ENCODE data around the gene WWC2. TPM values are rescaled to one million over a fixed set of nuclear protein-coding genes. Genes with fewer than 3 reads are reported as not detected.
"Not testable (repeated sequence)": the region's sequence is repeated elsewhere in the genome, so short reads cannot be mapped to it uniquely, and the experiment has no call there.

The WWC2 gene
- total RNA-seq, 6 donors from 2014 or later = 87.0 to 179 (median 121) TPM

DNA sequence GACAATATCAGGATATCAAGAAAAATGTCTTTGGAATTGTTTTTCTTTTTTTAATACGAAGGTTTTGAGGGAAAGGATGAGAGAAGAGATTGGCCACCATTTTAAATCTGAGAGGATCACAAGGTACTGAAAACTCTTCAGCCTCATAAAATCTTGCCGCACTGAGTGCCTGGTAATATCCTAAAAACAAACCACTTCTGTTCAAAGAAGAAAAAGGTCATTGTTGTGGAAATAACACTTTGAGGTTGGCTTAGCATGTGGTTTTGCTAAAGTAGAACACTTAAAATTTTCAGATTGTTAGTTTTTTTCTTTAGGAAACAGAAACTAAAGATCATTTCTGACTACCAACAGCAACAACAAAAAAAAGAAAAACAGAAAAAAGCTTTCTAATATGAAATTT is 222.0 kb downstream of the WWC2 start:
- WGBS, 2 donors = 49 to 60% methylated on average over 2 of the region's 2 CpGs
- H3K27ac ChIP-seq = no peak overlapping the region
- H3K9me3 ChIP-seq = no peaks in the 10 kb centered on the region
- no peak for DNase-seq
- H3K4me3 ChIP-seq = no peak overlapping the region
- peaks cover 0 to 4% (median 0%) of the 10 kb centered on the region in 4 donors for H3K4me1 ChIP-seq
- peaks cover 0 to 8% (median 0%) of the 10 kb centered on the region in 4 donors for H3K36me3 ChIP-seq
- no peaks in the 10 kb centered on the region for H3K27me3 ChIP-seq
- TF ChIP-seq EP300 (IDR thresholded peaks at IDR 0.05) = no peak
- no peak for TF ChIP-seq CTCF (IDR thresholded peaks at IDR 0.05)
- TF ChIP-seq POLR2A (IDR thresholded peaks at IDR 0.05) = no peak
- TF ChIP-seq POLR2AphosphoS5 (IDR thresholded peaks at IDR 0.05) = no peak
- no peak for ATAC-seq (ENCODE audit: low FRiP score in 2 of 2)

- TF ChIP-seq EP300 (IDR thresholded peaks at IDR 0.05) (no peak), CTCF (IDR thresholded peaks at IDR 0.05) (no peak), POLR2AphosphoS5 (IDR thresholded peaks at IDR 0.05) (no peak), POLR2A (IDR thresholded peaks at IDR 0.05) (no peak)
- Histone ChIP-seq H3K36me3 (peaks cover 0 to 4% (median 0%) of the 10 kb centered on the region in 4 donors), H3K27ac (no peak overlapping the region), H3K9me3 (no peaks in the 10 kb centered on the region), H3K4me1 (peaks cover 0 to 4% (median 0%) of the 10 kb centered on the region in 4 donors), H3K27me3 (no peaks in the 10 kb centered on the region), H3K4me3 (no peak overlapping the region)
- ATAC-seq (ENCODE audit: low FRiP score in 2 of 2) = no peak
- 94 to 97% methylated on average over 5 of the region's 5 CpGs for WGBS, 2 donors
- no peak for DNase-seq
These were observed 222.5 kb downstream of the WWC2 start for GRCh38 chr4:183321516-183321915.

DNA sequence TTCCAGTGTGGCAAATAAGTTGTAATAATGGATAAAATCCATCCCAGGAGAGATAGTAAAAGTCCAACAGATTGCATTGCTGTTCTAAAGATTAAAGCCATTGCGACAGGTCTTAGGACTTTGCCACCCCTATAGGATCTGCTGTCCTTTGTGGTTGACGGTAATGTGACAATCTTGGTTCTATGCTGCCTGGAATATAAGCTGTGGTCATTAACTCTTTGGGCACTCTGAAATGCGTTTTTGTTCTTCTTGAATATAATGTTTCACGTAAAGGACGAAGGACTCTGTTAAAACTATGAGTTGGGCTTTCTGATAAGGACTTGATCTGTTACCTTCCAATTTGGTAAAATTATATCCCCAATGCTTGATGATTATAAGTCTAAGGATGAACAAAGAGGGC is 223.3 kb downstream of the WWC2 start, which contains the start of gene CLDN24:
TSS of gene CLDN24 (minus strand) at position 101 of the 400 bp plus-strand sequence. CDS start at position 101, 0 bp downstream.
- Histone ChIP-seq H3K4me3 (no peak within 1 kb of the TSS), H3K9me3 (no peaks in the 10 kb centered on the region), H3K27me3 (no peaks in the 10 kb centered on the region), H3K27ac (no peak within 1 kb of the TSS), H3K4me1 (peaks cover 0 to 4% (median 0%) of the 10 kb centered on the region in 4 donors), H3K36me3 (peaks cover 0 to 4% (median 0%) of the 10 kb centered on the region in 4 donors)
- ATAC-seq (ENCODE audit: low FRiP score in 2 of 2) = no peak
- no peak for DNase-seq
- no peak for TF ChIP-seq EP300 (IDR thresholded peaks at IDR 0.05)
- TF ChIP-seq POLR2AphosphoS5 (IDR thresholded peaks at IDR 0.05) = no peak
- TF ChIP-seq CTCF (IDR thresholded peaks at IDR 0.05) = no peak
- TF ChIP-seq POLR2A (IDR thresholded peaks at IDR 0.05) = no peak
- WGBS, 2 donors = 95 to 98% methylated on average over 5 of the region's 5 CpGs

- ATAC-seq (ENCODE audit: low FRiP score in 2 of 2) (no peak), DNase-seq (no peak)
- H3K27ac ChIP-seq = no peak overlapping the region
- no peaks in the 10 kb centered on the region for H3K9me3 ChIP-seq
- WGBS, 2 donors = 85 to 87% methylated on average over 6 of the region's 6 CpGs
- no peak overlapping the region for H3K4me3 ChIP-seq
- H3K4me1 ChIP-seq = peaks cover 0 to 4% (median 0%) of the 10 kb centered on the region in 4 donors
- TF ChIP-seq EP300 (IDR thresholded peaks at IDR 0.05) = no peak
- H3K36me3 ChIP-seq = peaks cover 0 to 4% (median 0%) of the 10 kb centered on the region in 4 donors
- no peaks in the 10 kb centered on the region for H3K27me3 ChIP-seq
These were observed 224.2 kb downstream of the WWC2 start for GRCh38 chr4:183323295-183323694.

GRCh38 chr4:183324056-183324455 is 225.0 kb downstream of the WWC2 start:
- DNase-seq; H3K27ac ChIP-seq; ATAC-seq (ENCODE audit: low FRiP score in 2 of 2): not testable (repeated sequence)

DNA sequence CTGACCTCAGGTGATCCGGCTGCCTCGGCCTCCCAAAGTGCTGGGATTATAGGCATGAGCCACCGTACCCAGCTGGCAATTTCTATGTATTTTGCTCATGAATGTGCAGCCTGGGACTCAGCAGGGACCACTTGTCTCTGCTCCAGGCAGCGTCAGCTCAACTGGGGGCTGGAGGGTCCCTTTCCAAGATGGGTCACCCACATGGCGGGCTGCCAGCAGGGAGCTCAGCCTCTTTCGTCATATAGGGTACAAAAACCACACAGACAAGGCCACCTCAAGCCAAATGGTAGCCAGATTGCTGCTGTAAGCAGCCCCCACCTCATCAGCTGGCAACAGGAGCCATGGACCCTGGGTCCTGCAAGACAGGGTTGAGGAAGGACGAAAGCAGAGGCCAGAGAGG is 225.6 kb downstream of the WWC2 start:
- Histone ChIP-seq H3K27ac (no peak overlapping the region), H3K27me3 (no peaks in the 10 kb centered on the region), H3K4me3 (no peak overlapping the region), H3K4me1 (peaks cover 0 to 4% (median 0%) of the 10 kb centered on the region in 4 donors), H3K9me3 (no peaks in the 10 kb centered on the region), H3K36me3 (no peaks in the 10 kb centered on the region)
- 85 to 94% methylated on average over 7 of the region's 7 CpGs for WGBS, 2 donors
- ATAC-seq (ENCODE audit: low FRiP score in 2 of 2) (no peak), DNase-seq (no peak)
- TF ChIP-seq EP300 (IDR thresholded peaks at IDR 0.05) = no peak
- no peak for TF ChIP-seq POLR2A (IDR thresholded peaks at IDR 0.05)
- TF ChIP-seq POLR2AphosphoS5 (IDR thresholded peaks at IDR 0.05) = no peak
- no peak for TF ChIP-seq CTCF (IDR thresholded peaks at IDR 0.05)

More at GRCh38 chr4:183324056-183324455, 225.0 kb downstream of the WWC2 start:
- H3K27me3 ChIP-seq, H3K4me3 ChIP-seq, H3K4me1 ChIP-seq, H3K36me3 ChIP-seq, H3K9me3 ChIP-seq: not testable (repeated sequence)
- 95% methylated on average over 11 of the region's 11 CpGs for WGBS, 2 donors

DNA sequence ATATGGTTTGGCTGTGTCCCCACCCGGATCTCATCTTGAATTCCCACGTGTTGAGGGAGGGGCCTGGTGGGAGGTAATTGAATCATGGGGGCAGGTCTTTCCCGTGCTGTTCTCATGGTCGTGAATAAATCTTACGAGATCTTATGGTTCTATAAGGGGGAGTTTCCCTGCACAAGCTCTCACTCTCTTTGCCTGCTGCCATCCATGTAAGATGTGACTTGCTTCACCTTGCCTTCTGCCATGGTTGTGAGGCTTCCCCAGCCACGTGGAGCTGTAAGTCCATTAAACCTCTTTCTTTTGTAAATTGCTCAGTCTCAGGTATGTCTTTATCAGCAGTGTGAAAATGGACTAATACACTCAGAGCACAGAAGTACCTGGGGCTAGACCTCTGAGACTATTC is 227.3 kb downstream of the WWC2 start:
- ATAC-seq (ENCODE audit: low FRiP score in 2 of 2); H3K4me1 ChIP-seq; H3K9me3 ChIP-seq; H3K36me3 ChIP-seq; H3K27ac ChIP-seq; H3K27me3 ChIP-seq; DNase-seq; H3K4me3 ChIP-seq: not testable (repeated sequence)
- 87 to 89% methylated on average over 6 of the region's 6 CpGs for WGBS, 2 donors
